ENCODE results near the gene ANXA1. TPM values are rescaled to one million over a fixed set of nuclear protein-coding genes. Genes with fewer than 3 reads are reported as not detected.

Gene ANXA1
- total RNA-seq, 2 donors from 2014 or later, result 0.82 to 8.9 TPM

DNA sequence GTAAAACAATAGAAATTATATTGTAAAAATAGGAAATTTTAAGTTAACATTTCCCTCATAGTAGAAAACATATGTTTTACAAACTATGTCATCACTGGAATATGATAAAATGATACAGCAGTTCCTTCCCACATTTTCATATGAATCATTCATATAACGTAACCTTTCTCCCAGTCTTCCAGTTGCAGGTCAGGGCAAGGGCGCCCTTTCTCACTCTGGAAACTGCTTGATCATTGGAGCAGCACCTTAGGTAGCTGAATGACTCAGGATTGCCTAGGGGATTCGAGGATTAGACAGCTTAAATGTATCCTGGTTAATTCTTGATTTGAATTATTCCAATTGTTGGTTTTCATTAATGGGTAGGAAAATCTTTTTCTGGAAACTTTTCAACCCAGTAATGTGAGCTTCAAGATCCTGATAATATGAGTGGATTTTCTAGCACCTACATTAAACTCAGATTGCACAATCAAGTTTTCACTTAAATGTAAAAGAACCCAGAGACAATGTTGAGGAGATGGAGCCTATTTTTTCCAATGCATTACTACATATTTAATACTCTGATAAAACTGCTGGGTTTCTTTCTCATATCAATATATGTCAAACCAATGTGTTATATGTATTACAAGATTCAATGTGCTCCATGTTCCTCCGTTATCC lies 32.6 kb upstream of the ANXA1 start:
- H3K27ac ChIP-seq (ENCODE audit: low read depth, low read length), result no peak overlapping the region
- no peak for TF ChIP-seq CTCF (conservative IDR thresholded peaks at IDR 0.05)

DNA sequence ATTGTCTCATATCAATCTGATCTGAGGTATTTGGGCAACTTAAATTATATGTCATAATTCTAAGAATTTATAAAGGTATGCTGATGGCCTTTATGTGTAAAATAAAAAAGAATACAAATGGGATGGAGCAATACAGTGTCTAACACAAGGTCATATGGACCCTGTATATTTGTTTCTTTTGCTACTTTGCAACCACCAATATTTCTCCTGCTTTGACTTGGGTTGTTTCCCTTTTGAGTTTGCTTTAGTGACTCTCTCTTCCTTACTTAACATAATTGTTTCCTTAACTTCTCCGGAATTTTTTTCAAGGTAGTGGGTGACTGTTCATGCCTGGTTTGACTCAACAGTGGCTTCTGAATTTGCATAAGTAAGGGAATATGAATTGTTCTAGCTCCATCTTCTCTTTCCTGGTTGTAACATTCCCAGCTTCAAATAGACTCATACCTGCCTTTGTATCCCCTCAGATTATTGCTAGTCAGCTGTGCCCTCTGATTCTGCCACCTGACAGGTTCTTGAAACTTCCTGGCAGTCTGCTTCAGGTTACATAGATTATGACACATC lies 30.2 kb upstream of the ANXA1 start:
- Histone ChIP-seq H3K9me3 (ENCODE audit: control insufficient read depth, low read length) (no peaks in the 10 kb centered on the region), H3K36me3 (ENCODE audit: control insufficient read depth, insufficient read depth, low read length) (no peaks in the 10 kb centered on the region), H3K9ac (ENCODE audit: extremely low read depth, low read length, poor library complexity, severe bottlenecking) (no peak overlapping the region), H3K4me3 (ENCODE audit: low read length) (no peak overlapping the region), H3K4me1 (ENCODE audit: control insufficient read depth, insufficient read depth, low read length) (no peaks in the 10 kb centered on the region), H3K27ac (ENCODE audit: low read depth, low read length) (no peak overlapping the region), H3K27me3 (ENCODE audit: control insufficient read depth, insufficient read depth, low read length, poor library complexity, severe bottlenecking) (no peaks in the 10 kb centered on the region)
- H3K27me3 Mint-ChIP-seq (ENCODE audit: insufficient read depth), result no peaks in the 10 kb centered on the region
- 89% methylated on average over 1 of the region's 1 CpG; no CpG with 5 or more reads in 1 of the 2 experiments for WGBS, 2 experiments (ENCODE audit: insufficient coverage in 1 of 2, insufficient read length in 1 of 2)
- peaks cover 2% of the 10 kb centered on the region for H3K9me3 Mint-ChIP-seq
- no peaks in the 10 kb centered on the region for H3K36me3 Mint-ChIP-seq (ENCODE audit: low read depth)
- TF ChIP-seq CTCF (conservative IDR thresholded peaks at IDR 0.05), result no peak
- no peak overlapping the region for H3K27ac Mint-ChIP-seq
- DNase-seq, result no peak
- H3K4me1 Mint-ChIP-seq, result no peaks in the 10 kb centered on the region
- H3K4me3 Mint-ChIP-seq, result no peak overlapping the region

More for the DNA sequence above, 32.6 kb upstream of the ANXA1 start:
- no peak overlapping the region for H3K4me3 ChIP-seq (ENCODE audit: low read length)
- H3K9me3 Mint-ChIP-seq, result no peaks in the 10 kb centered on the region
- no peaks in the 10 kb centered on the region for H3K4me1 ChIP-seq (ENCODE audit: control insufficient read depth, insufficient read depth, low read length)
- no peaks in the 10 kb centered on the region for H3K27me3 Mint-ChIP-seq (ENCODE audit: insufficient read depth)
- no peak overlapping the region for H3K9ac ChIP-seq (ENCODE audit: extremely low read depth, low read length, poor library complexity, severe bottlenecking)
- WGBS, 2 experiments (ENCODE audit: insufficient coverage in 1 of 2, insufficient read length in 1 of 2), result 89 to 95% methylated on average over 3 to 4 of the region's 4 CpGs
- no peak overlapping the region for H3K4me3 Mint-ChIP-seq
- no peaks in the 10 kb centered on the region for H3K27me3 ChIP-seq (ENCODE audit: control insufficient read depth, insufficient read depth, low read length, poor library complexity, severe bottlenecking)
- H3K9me3 ChIP-seq (ENCODE audit: control insufficient read depth, low read length), result no peaks in the 10 kb centered on the region
- no peaks in the 10 kb centered on the region for H3K36me3 Mint-ChIP-seq (ENCODE audit: low read depth)
- no peaks in the 10 kb centered on the region for H3K4me1 Mint-ChIP-seq
- H3K27ac Mint-ChIP-seq, result no peak overlapping the region
- DNase-seq, result no peak
- no peaks in the 10 kb centered on the region for H3K36me3 ChIP-seq (ENCODE audit: control insufficient read depth, insufficient read depth, low read length)

DNA sequence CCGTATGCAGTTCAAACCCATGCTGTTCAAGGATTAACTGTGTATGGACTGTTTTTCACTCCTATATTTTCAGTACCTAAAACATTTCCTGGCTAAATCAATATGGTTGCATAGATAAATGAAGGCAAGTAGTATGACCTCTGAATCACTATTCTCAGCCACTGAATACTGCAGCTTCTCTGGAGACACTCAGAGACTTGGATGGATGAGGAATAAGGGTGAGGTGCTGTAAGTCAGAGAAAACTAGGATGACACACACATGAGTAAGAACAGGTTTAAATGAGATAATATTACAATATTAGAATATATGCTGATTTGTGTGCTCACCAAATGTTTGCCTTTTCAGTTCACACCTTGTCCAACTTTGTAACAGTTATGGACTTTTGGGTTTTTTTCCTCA lies 26.0 kb upstream of the ANXA1 start:
- Histone ChIP-seq H3K36me3 (ENCODE audit: control insufficient read depth, insufficient read depth, low read length) (no peaks in the 10 kb centered on the region), H3K9ac (ENCODE audit: extremely low read depth, low read length, poor library complexity, severe bottlenecking) (no peak overlapping the region), H3K27me3 (ENCODE audit: control insufficient read depth, insufficient read depth, low read length, poor library complexity, severe bottlenecking) (no peaks in the 10 kb centered on the region), H3K4me3 (ENCODE audit: low read length) (no peak overlapping the region), H3K27ac (ENCODE audit: low read depth, low read length) (no peak overlapping the region), H3K4me1 (ENCODE audit: control insufficient read depth, insufficient read depth, low read length) (no peaks in the 10 kb centered on the region), H3K9me3 (ENCODE audit: control insufficient read depth, low read length) (no peaks in the 10 kb centered on the region)
- Mint-ChIP-seq H3K27me3 (ENCODE audit: insufficient read depth) (no peaks in the 10 kb centered on the region), H3K27ac (no peak overlapping the region), H3K4me3 (no peak overlapping the region), H3K36me3 (ENCODE audit: low read depth) (no peaks in the 10 kb centered on the region), H3K9me3 (peaks cover 2% of the 10 kb centered on the region), H3K4me1 (peaks cover 4% of the 10 kb centered on the region)
- DNase-seq, result no peak
- no peak for TF ChIP-seq CTCF (conservative IDR thresholded peaks at IDR 0.05)
- WGBS, 2 experiments (ENCODE audit: insufficient coverage in 1 of 2, insufficient read length in 1 of 2), result 100% methylated on average over 1 of the region's 1 CpG; no CpG with 5 or more reads in 1 of the 2 experiments

Data from endodermal cell (in vitro differentiated cells).